SJCRH30 (cell line): Measurements from ENCODE around the gene CRX. TPM values are rescaled to one million over a fixed set of nuclear protein-coding genes. Genes with fewer than 3 reads are reported as not detected.

Experiments
- total RNA-seq: library from RNA; depleted of rRNA; stranded (reverse); fragments of >200 nt; shearing (Covaris generic); gene quantifications from 2 replicates; pipeline ENCODE4 v1.2.3, GENCODE V29; 2014; rRNA removed

The CRX gene
- total RNA-seq, 1 experiment from 2014 or later = 0.89 TPM

Other genes starting within 250 kb of the CRX start
- not detected in 2 replicates for gene ZNF541, start 248.8 kb upstream of the CRX start, total RNA-seq
- 0.95 and 3.9 TPM in 2 replicates for gene BICRA, start 212.8 kb upstream of the CRX start, total RNA-seq
- 9.0 and 9.4 TPM in 2 replicates for gene EHD2, start 108.5 kb upstream of the CRX start, total RNA-seq
- 194 TPM in 2 replicates for gene NOP53, start 76.4 kb upstream of the CRX start, total RNA-seq
- 204 and 219 TPM in 2 replicates for gene SELENOW, start 43.2 kb upstream of the CRX start, total RNA-seq
- gene TPRX1, start 17.4 kb upstream of the CRX start, total RNA-seq = not detected in 2 replicates
- not detected in 2 replicates for gene TPRX2, start 37.3 kb downstream of the CRX start, total RNA-seq
- gene SULT2A1, start 64.4 kb downstream of the CRX start, total RNA-seq = not detected in 2 replicates
- gene BSPH1, start 170.2 kb downstream of the CRX start, total RNA-seq = not detected in 2 replicates
- not detected in 2 replicates for gene ELSPBP1, start 172.7 kb downstream of the CRX start, total RNA-seq
- gene CABP5, start 222.1 kb downstream of the CRX start, total RNA-seq = not detected in 2 replicates